Retinal pigment epithelial cell (primary cell): ENCODE measurements around the gene PRLH.

Experiments
- DNase-seq: peaks from one replicate; pipeline ENCODE4 v3.0.0-alpha.2; 2010; ENCODE audit warnings: low read depth
- H3K4me3 ChIP-seq: 2 replicates; pipeline ENCODE4 v1.5.1; 2011; ENCODE audit warnings: mild to moderate bottlenecking, low read length, control low read depth, moderate library complexity
- TF ChIP-seq, protein P1 (sequence below): conservative IDR thresholded peaks from 2 replicates; pipeline ENCODE4 v1.5.1; 2011; ENCODE audit warnings: low read depth, low read length, control low read depth, inconsistent platforms

The PRLH gene

DNA sequence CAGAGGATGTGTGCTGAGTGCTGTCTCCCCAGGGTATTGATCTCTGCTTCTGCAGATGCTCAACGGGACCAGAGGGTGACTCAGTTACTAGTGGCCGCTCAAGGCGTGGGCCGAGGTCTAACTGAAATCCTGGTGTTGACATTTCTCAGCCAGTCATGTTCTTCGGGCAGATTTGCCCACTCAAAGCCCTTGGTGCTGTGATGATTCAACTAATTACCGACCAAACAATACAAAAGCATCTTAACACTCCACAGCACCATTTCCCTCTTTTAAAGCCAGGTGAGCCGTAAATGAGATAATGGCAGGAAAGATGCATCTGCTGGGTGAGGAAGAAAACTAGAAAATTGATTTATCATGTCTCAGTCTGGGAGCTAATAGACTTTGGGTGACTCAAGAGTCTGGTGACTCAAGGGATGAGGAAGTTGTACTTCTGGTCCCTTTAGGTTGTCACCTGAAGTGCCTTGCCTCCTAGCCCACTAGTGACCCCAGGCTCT, 32.7 kb upstream of the PRLH start:
- TF ChIP-seq, protein P1, sequence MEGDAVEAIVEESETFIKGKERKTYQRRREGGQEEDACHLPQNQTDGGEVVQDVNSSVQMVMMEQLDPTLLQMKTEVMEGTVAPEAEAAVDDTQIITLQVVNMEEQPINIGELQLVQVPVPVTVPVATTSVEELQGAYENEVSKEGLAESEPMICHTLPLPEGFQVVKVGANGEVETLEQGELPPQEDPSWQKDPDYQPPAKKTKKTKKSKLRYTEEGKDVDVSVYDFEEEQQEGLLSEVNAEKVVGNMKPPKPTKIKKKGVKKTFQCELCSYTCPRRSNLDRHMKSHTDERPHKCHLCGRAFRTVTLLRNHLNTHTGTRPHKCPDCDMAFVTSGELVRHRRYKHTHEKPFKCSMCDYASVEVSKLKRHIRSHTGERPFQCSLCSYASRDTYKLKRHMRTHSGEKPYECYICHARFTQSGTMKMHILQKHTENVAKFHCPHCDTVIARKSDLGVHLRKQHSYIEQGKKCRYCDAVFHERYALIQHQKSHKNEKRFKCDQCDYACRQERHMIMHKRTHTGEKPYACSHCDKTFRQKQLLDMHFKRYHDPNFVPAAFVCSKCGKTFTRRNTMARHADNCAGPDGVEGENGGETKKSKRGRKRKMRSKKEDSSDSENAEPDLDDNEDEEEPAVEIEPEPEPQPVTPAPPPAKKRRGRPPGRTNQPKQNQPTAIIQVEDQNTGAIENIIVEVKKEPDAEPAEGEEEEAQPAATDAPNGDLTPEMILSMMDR = no peak
- no peak overlapping the region for H3K4me3 ChIP-seq
- DNase-seq = no peak

DNA sequence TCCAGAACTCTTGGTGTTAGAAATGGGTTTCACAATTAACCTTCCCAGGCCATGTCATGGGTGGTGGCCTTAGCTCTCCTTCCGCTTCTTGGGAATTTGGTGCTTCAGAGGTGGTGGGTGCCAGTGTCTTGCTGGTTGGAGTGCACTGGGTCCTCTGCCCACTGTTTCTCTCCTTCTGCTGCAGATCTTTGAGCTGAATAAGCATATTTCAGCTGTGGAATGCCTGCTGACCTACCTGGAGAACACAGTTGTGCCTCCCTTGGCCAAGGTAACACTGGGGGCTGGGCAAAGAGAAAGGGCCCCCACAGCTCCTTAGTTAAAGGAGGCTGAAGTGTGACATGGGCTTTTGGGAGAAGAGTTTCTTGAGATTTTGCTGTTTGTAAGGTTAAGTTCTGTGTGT, 32.0 kb upstream of the PRLH start:
- no peak overlapping the region for H3K4me3 ChIP-seq
- DNase-seq = no peak
- TF ChIP-seq, protein P1 = no peak

DNA sequence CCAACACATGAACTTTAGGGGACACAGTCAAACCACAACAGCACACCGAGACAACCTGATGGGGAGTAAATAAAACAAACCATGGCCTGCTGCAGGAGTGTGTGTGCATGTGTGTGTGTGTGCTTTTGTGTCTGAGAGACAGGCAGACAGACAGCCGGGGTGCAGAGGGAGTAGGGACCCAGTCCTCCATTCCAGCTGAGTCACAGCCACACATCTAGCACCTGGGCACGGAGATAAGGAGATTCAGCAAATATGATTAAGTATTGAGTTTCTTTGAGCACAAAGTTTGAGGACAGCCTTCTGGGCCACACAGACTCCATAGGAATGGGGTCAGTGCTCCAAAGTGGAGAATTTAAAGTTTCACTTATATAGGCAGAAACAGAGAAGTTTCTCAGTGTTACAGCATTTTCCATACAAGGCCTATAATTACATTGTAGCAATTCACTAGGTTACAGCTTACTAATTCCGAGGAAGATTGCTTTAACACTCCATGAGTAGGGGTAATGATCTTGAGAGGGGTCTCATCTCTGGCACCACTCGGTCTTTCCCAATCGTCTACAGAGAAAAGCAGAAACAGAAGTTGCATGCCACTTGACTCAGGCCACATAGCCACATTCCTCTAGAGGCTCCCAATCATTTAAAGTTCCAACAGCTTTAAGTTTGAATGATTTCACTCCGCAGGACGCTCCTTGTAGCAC, 30.8 kb upstream of the PRLH start:
- TF ChIP-seq, protein P1 = no peak
- no peak for DNase-seq
- H3K4me3 ChIP-seq = no peak overlapping the region

DNA sequence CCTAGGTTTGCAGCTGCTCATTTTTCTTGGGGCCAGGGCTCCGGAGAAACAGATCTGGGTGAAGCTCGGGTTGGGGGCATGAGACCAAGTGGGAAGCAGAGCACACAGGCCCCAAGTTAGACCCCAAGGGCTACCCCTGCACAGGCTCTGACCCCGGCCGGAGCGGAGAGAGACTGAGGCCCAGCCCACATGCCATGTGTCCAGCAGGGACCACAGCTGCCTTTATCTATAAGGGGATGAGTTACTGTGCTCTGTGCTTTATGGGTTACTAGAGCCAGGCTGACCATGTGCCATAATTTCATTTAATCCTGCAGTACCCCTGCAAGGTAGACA, 30.3 kb upstream of the PRLH start:
- H3K4me3 ChIP-seq = no peak overlapping the region
- DNase-seq = no peak
- TF ChIP-seq, protein P1 = no peak

DNA sequence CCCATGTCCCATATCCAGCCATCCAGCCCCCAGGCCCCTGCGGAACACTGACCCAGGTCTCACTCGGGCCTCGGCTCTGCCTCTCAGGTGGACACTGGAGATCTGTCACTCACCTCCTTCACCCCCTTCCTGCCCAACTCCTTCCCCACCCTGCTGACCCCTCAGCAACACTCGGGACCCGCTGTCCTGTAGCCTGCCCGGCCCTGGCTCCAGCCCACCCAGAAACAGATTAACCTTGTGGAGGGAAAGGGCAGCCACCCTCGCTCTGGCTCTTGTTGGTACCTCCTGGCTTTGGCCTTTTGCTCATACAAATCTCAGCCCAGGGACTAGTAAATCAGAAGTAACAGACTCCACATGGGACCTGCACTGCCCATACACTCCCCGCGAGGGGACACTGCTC, 29.8 kb upstream of the PRLH start:
- no peak for DNase-seq
- TF ChIP-seq, protein P1 = no peak
- no peak overlapping the region for H3K4me3 ChIP-seq

DNA sequence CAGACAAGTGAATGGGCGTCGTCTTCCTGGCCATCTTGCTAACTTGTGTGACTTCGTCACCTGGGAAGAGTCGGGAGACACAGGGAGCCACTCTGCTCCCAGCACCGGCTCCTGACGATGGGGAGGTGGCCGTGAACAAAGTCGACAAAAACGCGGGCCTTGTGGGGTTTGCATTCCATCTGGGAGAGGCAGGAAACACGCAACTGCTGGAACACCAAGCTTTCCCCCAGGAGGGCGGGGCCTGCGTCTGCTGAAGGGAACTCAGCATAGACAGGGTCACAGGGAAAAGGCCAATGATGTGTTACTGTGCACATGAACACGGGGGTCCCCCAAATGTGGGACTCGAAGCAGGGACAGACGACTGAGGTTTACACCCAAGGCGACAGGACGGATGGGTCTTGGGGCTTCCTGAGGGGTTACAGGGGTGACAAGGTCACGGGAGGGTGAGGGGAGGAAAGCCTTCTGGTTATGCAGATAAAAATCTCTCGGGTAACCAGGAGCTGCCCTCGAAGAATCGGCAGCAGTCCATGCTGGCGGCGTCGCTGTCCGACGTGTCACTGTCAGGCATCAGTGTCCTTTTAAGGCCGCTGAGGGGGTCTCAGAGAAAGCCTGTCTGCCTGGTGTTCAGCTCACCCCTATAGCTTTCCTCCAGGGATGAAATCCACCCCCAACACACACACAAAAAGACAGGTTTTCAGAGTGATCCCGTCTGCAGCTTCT, 28.2 kb upstream of the PRLH start:
- DNase-seq = no peak
- no peak overlapping the region for H3K4me3 ChIP-seq
- TF ChIP-seq, protein P1 = no peak

DNA sequence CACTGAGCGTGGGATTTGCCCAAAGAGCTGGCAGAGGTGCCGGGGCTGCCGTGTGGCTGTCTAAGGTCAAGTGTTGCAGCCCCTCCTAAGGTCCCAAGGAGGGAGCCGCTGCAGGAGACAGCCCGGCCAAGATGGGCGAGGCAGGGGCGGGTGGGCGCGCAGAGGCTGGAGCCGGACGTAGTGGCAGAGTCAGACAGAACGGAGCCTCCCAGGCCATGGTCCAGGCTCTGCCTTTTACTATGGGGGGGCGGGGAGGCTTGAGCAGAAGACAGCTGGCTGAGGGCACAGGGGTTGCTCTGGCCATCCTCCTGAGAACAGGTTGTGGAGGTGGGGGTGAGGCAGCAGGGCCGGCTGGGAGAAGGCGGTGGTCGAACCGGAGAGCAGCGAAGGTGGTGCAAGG, 27.5 kb upstream of the PRLH start:
- TF ChIP-seq, protein P1 = no peak
- no peak overlapping the region for H3K4me3 ChIP-seq
- DNase-seq = no peak
